ENCODE data around the gene CA5A. TPM values are rescaled to one million over a fixed set of nuclear protein-coding genes. Genes with fewer than 3 reads are reported as not detected.
A peak's percentile ranks its signal among the peaks of the same experiment; 100 is the strongest.
"Not testable (repeated sequence)": the region's sequence is repeated elsewhere in the genome, so short reads cannot be mapped to it uniquely, and the experiment has no call there.

Gene CA5A
- total RNA-seq = not detected

DNA sequence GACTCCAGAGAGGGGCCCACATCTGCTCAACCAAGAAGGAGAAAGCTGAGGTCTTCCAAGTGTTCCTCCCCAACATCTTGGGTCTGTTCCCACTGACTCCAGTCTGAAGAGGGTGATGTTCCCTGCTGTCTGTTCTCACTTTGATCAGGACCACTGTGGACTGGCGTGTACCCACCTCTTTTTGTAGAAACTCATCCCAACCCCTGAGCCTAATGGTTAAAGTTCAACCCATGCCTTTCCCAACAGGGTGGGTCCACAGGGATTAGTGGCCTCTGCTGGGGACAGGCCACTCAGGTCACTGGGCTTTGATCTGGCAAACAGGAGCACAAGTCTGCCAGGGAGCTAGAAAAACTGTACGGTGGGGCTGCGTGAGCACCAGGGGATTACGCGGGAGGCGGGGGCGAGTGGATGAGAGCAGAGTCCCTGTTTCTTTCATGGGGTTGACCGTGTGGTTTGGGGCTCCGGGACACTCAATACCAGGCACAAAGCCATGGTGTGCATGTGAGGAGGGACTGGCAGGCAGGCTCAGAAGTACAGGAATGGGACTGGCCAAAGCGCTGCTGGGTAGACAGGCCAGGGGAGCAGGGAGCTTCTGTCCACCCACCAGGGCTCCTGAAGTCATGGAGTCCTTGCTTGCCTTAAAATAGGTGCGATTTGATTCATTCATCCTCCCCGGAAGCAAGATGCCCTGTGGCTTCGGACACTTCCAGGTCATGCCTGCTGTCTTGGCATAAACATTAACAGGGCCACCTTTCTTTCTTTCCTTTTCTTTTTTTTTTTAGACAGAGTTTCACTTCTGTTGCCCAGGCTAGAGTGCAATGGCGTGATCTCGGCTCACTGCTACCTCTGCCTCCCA is at the start of gene CA5A:
CA5A (minus strand) TSS at position 155 of the 856 bp plus-strand sequence; CDS start at position 76, 79 bp downstream.
- Histone ChIP-seq H3K36me3 (no peaks in the 10 kb centered on the region), H3K27me3 (no peaks in the 10 kb centered on the region), H3K9me3 (no peaks in the 10 kb centered on the region), H3K4me1 (no peaks in the 10 kb centered on the region), H3K4me3 (no peak within 1 kb of the TSS), H3K27ac (no peak within 1 kb of the TSS)
- intact Hi-C loops (cut with DNase I; ENCODE audit: low total_unique reads) = no loop called here
- no peak for TF ChIP-seq POLR2A (IDR thresholded peaks at IDR 0.05)
- TF ChIP-seq, protein P1, sequence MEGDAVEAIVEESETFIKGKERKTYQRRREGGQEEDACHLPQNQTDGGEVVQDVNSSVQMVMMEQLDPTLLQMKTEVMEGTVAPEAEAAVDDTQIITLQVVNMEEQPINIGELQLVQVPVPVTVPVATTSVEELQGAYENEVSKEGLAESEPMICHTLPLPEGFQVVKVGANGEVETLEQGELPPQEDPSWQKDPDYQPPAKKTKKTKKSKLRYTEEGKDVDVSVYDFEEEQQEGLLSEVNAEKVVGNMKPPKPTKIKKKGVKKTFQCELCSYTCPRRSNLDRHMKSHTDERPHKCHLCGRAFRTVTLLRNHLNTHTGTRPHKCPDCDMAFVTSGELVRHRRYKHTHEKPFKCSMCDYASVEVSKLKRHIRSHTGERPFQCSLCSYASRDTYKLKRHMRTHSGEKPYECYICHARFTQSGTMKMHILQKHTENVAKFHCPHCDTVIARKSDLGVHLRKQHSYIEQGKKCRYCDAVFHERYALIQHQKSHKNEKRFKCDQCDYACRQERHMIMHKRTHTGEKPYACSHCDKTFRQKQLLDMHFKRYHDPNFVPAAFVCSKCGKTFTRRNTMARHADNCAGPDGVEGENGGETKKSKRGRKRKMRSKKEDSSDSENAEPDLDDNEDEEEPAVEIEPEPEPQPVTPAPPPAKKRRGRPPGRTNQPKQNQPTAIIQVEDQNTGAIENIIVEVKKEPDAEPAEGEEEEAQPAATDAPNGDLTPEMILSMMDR (IDR thresholded peaks at IDR 0.05) = no peak
- no peak for DNase-seq

DNA sequence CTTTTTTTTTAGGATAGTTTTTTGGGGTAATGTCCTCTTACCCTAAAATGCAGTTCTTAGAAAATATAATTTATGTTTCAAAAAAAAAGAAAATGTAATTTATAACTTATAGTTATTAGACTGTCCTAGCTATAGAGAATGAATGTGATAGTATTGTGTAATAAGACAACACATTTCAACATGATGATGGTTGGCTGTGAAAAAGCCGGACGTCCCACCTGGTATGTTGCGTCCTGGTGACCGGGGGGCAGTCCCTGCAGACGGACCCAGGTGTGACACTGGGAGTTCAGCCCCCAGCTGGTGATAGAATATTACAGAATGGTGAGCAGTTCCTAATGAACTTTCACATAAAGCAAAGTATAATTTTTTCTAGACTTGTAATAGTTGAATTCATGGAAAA is 49.2 kb upstream of the CA5A start:
- intact Hi-C loops (cut with DNase I; ENCODE audit: low total_unique reads); H3K4me1 ChIP-seq; H3K27me3 ChIP-seq; DNase-seq; H3K4me3 ChIP-seq; H3K36me3 ChIP-seq; H3K9me3 ChIP-seq; H3K27ac ChIP-seq: not testable (repeated sequence)

DNA sequence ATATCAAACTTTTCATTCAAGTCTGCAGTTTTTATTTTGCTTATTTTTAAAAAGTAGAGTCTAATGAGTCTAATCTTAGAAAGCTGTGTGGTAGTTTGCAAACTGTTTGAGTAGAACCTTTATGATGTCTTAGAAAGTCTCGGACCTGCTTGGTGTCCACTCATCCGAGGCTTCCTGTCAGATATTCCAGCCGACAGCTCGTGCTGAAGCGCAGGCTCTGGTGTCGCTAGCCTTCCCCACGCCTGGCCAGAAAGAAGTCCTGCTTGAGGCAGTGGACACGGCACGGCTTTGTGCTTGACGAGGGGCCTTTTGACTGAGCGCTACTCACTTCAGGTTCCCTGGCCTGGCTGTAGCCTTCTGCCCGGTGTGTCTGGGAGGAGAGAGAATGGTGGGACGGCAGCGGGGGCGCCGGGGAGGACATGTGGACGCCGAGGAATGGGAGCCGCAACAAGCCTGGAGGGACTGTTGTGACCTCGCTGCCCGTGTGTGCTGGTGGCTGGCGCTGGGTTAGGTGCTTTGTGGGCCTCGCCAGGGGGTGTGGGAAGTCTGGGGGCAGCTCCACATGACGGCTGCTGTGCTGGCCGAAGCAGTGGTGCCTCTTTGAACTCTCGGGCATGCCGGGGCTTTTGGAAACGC is 48.4 kb upstream of the CA5A start:
- Histone ChIP-seq H3K36me3 (no peaks in the 10 kb centered on the region), H3K27me3 (no peaks in the 10 kb centered on the region), H3K4me3 (no peak overlapping the region), H3K4me1 (no peaks in the 10 kb centered on the region), H3K9me3 (no peaks in the 10 kb centered on the region), H3K27ac (no peak overlapping the region)
- DNase-seq = no peak
- intact Hi-C loops (cut with DNase I; ENCODE audit: low total_unique reads) = no loop called here
- TF ChIP-seq, protein P1 (IDR thresholded peaks at IDR 0.05) = no peak
- TF ChIP-seq POLR2A (IDR thresholded peaks at IDR 0.05) = no peak

DNA sequence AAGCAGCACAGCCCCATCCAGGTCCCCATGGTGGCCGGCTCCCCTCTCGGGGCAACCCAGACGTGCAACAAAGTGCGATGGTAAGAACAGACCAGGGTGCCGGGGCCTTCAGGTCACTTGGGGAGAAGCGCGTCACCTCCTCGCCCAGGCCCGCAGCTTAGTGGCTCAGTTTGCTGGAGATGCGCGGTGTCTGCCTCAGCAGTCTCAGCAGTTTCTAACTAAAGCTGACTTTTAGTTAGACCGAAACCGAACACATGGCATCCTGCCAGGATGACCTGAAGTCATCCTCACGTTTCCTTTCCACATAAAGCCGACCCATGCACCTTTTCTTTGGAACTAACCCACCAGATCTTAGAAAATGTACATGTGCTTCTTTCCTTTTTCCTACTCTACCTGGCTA is 47.9 kb upstream of the CA5A start:
- H3K36me3 ChIP-seq; H3K9me3 ChIP-seq; DNase-seq; H3K27ac ChIP-seq; intact Hi-C loops (cut with DNase I; ENCODE audit: low total_unique reads); H3K27me3 ChIP-seq; H3K4me3 ChIP-seq; H3K4me1 ChIP-seq: not testable (repeated sequence)

DNA sequence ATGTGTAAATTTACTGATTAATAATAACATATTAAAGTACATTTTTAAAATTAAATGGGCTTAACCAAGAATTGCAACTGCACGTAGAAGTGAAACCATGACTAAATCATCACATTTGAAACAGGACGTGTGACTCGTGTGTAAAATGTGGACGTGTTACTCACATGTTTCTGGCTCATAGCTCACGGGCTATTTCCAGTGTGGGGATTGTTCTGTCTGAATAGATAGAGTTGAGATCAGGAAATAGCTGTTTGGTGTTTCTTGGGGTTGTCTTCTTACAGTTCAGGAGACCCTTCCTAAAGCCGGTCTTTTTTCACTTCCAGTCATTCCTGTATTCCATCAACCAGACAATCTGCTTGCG is 47.4 kb upstream of the CA5A start:
- H3K36me3 ChIP-seq; DNase-seq; H3K4me1 ChIP-seq; H3K4me3 ChIP-seq; H3K27ac ChIP-seq; H3K9me3 ChIP-seq; H3K27me3 ChIP-seq; intact Hi-C loops (cut with DNase I; ENCODE audit: low total_unique reads): not testable (repeated sequence)

DNA sequence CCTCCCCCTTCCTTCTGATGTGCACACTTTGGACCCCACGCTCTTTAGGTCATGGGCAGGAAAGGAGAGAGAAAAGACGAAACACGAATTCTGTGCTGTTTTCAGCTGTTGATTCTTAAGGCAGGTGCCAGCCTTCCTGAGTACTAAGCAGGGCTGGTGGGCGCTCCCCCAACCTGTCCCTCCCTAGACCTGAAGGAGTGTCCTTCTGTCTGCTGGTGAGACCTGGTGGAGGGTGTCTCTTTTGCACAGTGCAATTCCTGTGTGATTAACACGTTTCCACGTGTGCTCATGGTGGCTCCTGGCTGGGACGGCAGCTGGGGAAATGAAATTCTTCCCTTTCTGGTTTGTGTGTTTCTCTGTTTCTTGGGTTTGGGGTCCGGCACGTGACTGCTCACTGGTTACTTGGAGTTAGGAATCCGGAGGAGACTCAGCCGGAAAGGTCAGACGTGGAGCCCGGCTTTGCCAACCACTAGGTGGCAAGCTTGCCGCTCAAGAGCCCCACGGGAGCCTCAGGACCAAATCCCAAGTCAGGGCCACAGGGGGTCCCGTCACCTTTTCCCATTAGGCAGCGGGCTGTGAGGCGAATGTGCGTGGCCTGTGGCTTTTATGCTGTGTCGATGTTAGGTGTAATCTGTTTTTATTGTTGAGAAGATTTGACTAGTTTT is 46.9 kb upstream of the CA5A start:
- H3K4me3 ChIP-seq; H3K27me3 ChIP-seq; H3K27ac ChIP-seq; DNase-seq; intact Hi-C loops (cut with DNase I; ENCODE audit: low total_unique reads); H3K36me3 ChIP-seq; H3K4me1 ChIP-seq; H3K9me3 ChIP-seq: not testable (repeated sequence)
- TF ChIP-seq, protein P1 (IDR thresholded peaks at IDR 0.05) = peak in 3 of 4 experiments; percentile 21 to 31 (median 27)

All from uterus (tissue), 4 donors.